ENCODE results near the gene TTLL11. TPM values are rescaled to one million over a fixed set of nuclear protein-coding genes. Genes with fewer than 3 reads are reported as not detected.
A peak's percentile ranks its signal among the peaks of the same experiment; 100 is the strongest.

Gene TTLL11
- total RNA-seq, 1 experiment from 2014 or later: 7.0 TPM

DNA sequence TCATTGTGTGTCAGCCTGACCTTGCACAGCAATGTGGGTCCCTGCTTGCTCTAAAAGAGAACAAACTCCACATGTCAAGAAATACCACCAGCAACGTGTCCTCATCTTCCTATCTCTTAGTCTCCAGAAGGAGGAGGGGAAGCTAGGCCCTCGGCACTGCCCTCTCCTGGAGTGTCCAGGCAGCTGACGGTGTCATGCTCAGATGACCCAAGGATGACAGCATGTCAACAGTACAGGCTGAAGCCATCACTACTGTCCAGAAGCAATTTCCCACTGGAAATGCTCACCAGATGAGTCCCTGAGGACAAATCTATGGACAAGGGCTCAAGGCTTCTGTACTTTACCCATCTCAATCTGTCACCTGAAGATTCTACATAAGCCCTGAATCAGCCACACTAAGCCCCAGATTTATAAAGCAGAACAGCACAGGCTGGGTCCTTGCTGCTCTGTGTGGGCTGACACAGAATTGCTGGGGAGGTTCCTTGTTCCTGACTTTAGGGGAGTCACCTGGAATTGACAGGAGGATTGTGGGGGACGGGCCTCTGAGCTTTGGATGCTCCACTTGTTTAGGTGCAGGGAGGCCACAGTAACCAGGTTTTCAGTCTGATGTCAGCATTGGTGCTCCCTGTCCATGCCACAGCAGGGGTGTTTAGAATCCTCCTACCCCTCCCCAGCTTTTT, 231.5 kb downstream of the TTLL11 start:
- H3K9me3 ChIP-seq (ENCODE audit: low read length): no peaks in the 10 kb centered on the region
- H3K4me3 ChIP-seq (ENCODE audit: low read length): no peak overlapping the region
- H3F3A ChIP-seq (ENCODE audit: low read length, unreplicated experiment): no peaks in the 10 kb centered on the region
- H3K4me2 ChIP-seq (ENCODE audit: low read length): no peak overlapping the region
- intact Hi-C loops (cut with micrococcal nuclease): no loop called here
- no peaks in the 10 kb centered on the region for H4K20me1 ChIP-seq (ENCODE audit: low read length)
- H3K27ac ChIP-seq (ENCODE audit: low read length): no peak overlapping the region
- POLR2A ChIA-PET (ENCODE audit: unreplicated experiment): no interaction called here
- H3K9ac ChIP-seq (ENCODE audit: low read length): no peak overlapping the region
- no TSS peak for BruUV-seq (replicated peaks)
- CTCF ChIA-PET: no interaction called here
- no peaks in the 10 kb centered on the region for H3K4me1 ChIP-seq (ENCODE audit: insufficient read depth, low read length)
- H3K36me3 ChIP-seq (ENCODE audit: low read depth, low read length): no peaks in the 10 kb centered on the region; the same call in 1 of the 2 replicates
- H3K27me3 ChIP-seq (ENCODE audit: low read length): no peaks in the 10 kb centered on the region
- DNase-seq: peak; percentile 32
- no peak overlapping the region for H2AFZ ChIP-seq (ENCODE audit: low read length)
- TF ChIP-seq CTCF (conservative IDR thresholded peaks at IDR 0.05; ENCODE audit: low read depth, low read length) (peak; percentile 51), EZH2 (IDR thresholded peaks at IDR 0.05; ENCODE audit: low read length, unreplicated experiment) (no peak), EZH2phosphoT487 (IDR thresholded peaks at IDR 0.05; ENCODE audit: borderline replicate concordance, low read length) (no peak)
- peak; percentile 54; the same call in 1 of the 2 replicates for ATAC-seq
- H3K79me2 ChIP-seq (ENCODE audit: low read length): no peaks in the 10 kb centered on the region
- H3K9me2 ChIP-seq (replicated peaks; ENCODE audit: low read length): no peaks in the 10 kb centered on the region

DNA sequence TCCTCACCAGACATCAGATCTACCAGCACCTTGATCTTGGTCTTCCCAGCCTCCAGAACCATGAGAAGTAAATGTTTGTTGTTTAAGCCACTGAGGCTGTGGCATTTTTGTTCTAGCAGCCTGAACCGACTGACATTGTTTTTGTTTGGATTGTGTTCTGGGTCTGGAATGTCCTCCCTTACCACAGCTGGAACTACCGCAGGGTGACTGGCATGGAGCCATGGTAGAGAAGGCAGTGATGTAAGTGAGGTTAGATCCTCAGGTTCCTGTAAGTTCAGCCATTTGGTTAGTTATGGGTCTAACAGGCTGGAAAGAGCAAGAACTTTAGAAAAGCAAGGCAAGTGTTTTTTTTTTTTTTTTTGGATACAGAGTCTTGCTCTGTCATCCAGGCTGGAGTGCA, 232.4 kb downstream of the TTLL11 start:
- intact Hi-C loops (cut with micrococcal nuclease): no loop called here
- Histone ChIP-seq H4K20me1 (ENCODE audit: low read length) (no peaks in the 10 kb centered on the region), H3K36me3 (ENCODE audit: low read depth, low read length) (no peaks in the 10 kb centered on the region; the same call in 1 of the 2 replicates), H3K79me2 (ENCODE audit: low read length) (no peaks in the 10 kb centered on the region), H3K4me2 (ENCODE audit: low read length) (no peak overlapping the region), H3K4me1 (ENCODE audit: insufficient read depth, low read length) (no peaks in the 10 kb centered on the region), H3F3A (ENCODE audit: low read length, unreplicated experiment) (no peaks in the 10 kb centered on the region), H3K9ac (ENCODE audit: low read length) (no peak overlapping the region), H3K27ac (ENCODE audit: low read length) (no peak overlapping the region), H3K9me2 (replicated peaks; ENCODE audit: low read length) (no peaks in the 10 kb centered on the region), H2AFZ (ENCODE audit: low read length) (no peak overlapping the region), H3K4me3 (ENCODE audit: low read length) (no peak overlapping the region), H3K9me3 (ENCODE audit: low read length) (no peaks in the 10 kb centered on the region), H3K27me3 (ENCODE audit: low read length) (no peaks in the 10 kb centered on the region)
- POLR2A ChIA-PET (ENCODE audit: unreplicated experiment): no interaction called here
- no TSS peak for BruUV-seq (replicated peaks)
- DNase-seq (no peak), ATAC-seq (no peak)
- TF ChIP-seq CTCF (conservative IDR thresholded peaks at IDR 0.05; ENCODE audit: low read depth, low read length): no peak
- TF ChIP-seq EZH2phosphoT487 (IDR thresholded peaks at IDR 0.05; ENCODE audit: borderline replicate concordance, low read length): no peak
- no peak for TF ChIP-seq EZH2 (IDR thresholded peaks at IDR 0.05; ENCODE audit: low read length, unreplicated experiment)
- CTCF ChIA-PET: no interaction called here

DNA sequence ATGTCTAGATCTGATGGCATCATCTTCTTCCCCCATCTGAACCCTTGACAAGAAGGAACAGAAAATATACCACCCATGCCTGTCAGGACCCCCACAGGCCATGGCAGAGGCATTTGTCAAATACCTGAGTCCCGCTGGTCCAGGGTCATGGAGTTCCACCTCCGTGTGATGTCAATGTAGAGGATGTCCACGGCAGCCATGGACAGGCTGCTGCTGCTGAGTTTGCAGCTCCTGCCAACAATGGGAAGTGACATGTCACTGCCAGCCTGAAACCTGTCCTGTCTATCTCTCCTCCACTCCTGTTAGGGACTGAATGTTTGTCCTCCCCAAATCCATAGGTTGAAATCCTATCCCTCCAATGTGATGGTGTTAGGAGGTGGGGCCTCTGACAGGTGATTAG, 232.9 kb downstream of the TTLL11 start:
- no peaks in the 10 kb centered on the region for H3K9me2 ChIP-seq (replicated peaks; ENCODE audit: low read length)
- POLR2A ChIA-PET (ENCODE audit: unreplicated experiment): no interaction called here
- H3K27me3 ChIP-seq (ENCODE audit: low read length): no peaks in the 10 kb centered on the region
- no peaks in the 10 kb centered on the region for H4K20me1 ChIP-seq (ENCODE audit: low read length)
- ATAC-seq (no peak), DNase-seq (no peak)
- intact Hi-C loops (cut with micrococcal nuclease): no loop called here
- H3K4me2 ChIP-seq (ENCODE audit: low read length): no peak overlapping the region
- no peak for TF ChIP-seq EZH2phosphoT487 (IDR thresholded peaks at IDR 0.05; ENCODE audit: borderline replicate concordance, low read length)
- TF ChIP-seq CTCF (conservative IDR thresholded peaks at IDR 0.05; ENCODE audit: low read depth, low read length): no peak
- TF ChIP-seq EZH2 (IDR thresholded peaks at IDR 0.05; ENCODE audit: low read length, unreplicated experiment): no peak
- BruUV-seq (replicated peaks): no TSS peak
- CTCF ChIA-PET: no interaction called here
- no peaks in the 10 kb centered on the region for H3K4me1 ChIP-seq (ENCODE audit: insufficient read depth, low read length)
- no peaks in the 10 kb centered on the region; the same call in 1 of the 2 replicates for H3K36me3 ChIP-seq (ENCODE audit: low read depth, low read length)
- H3K79me2 ChIP-seq (ENCODE audit: low read length): no peaks in the 10 kb centered on the region
- no peak overlapping the region for H3K4me3 ChIP-seq (ENCODE audit: low read length)
- no peak overlapping the region for H2AFZ ChIP-seq (ENCODE audit: low read length)
- no peaks in the 10 kb centered on the region for H3K9me3 ChIP-seq (ENCODE audit: low read length)
- H3K27ac ChIP-seq (ENCODE audit: low read length): no peak overlapping the region
- H3K9ac ChIP-seq (ENCODE audit: low read length): no peak overlapping the region
- H3F3A ChIP-seq (ENCODE audit: low read length, unreplicated experiment): no peaks in the 10 kb centered on the region
